GM21786 (cell line): ENCODE results near the gene ATP8A2.

ENCODE experiments used
- ATAC-seq: cut with Tn5 transposase; IDR thresholded peaks from one replicate; pipeline ENCODE4 v1.9.1; 2021; ENCODE audit not compliant: unreplicated experiment

ATP8A2 gene

GRCh38 chr13:25906191-25906661 lies 534.5 kb downstream of the ATP8A2 start:
- ATAC-seq, result no peak

GRCh38 chr13:25908366-25908765 lies 536.6 kb downstream of the ATP8A2 start:
- no peak for ATAC-seq

GRCh38 chr13:25910243-25910642 lies 538.5 kb downstream of the ATP8A2 start:
- ATAC-seq, result no peak

- no peak for ATAC-seq
Observed at GRCh38 chr13:25910991-25911419, 539.2 kb downstream of the ATP8A2 start.

DNA sequence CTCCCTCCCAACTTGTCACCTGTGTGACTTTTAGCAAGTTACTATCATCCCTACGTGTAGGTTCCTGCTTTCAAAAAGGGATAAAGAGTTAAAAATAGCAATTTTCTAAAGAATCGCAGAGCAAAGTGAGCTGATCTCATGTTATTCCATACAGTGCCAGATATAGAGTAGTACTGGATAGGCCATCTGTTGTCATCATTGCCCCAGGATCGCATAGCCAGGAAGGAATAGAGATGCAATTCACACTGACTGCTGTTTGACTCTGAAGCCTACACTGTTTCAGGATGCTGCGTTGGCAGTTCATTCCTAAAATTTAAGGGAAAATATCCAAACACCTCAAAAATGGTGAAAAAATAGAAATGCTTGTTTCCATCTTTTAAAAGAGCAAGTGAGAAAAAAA lies 541.2 kb downstream of the ATP8A2 start:
- ATAC-seq, result no peak

GRCh38 chr13:25915840-25916518 lies 544.2 kb downstream of the ATP8A2 start:
- no peak for ATAC-seq

DNA sequence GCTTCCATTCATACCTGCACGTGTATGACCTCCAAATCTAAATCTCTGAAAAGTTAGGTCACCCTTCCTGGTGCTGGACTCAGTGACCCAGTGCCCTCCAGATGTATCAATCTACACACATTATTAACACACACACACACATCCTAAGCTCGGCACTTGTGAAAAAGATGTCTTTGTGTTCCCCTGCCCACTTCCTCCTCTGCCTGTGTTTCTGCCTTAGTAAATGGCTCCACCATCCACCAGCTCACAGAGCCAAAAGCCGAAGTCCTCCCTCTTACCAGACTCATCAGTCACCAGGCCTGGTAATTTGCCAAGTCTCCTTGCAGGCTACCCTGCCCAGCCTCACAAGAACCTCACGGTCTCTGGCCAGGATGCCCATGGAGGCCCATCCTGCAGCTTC lies 548.5 kb downstream of the ATP8A2 start:
- no peak for ATAC-seq

DNA sequence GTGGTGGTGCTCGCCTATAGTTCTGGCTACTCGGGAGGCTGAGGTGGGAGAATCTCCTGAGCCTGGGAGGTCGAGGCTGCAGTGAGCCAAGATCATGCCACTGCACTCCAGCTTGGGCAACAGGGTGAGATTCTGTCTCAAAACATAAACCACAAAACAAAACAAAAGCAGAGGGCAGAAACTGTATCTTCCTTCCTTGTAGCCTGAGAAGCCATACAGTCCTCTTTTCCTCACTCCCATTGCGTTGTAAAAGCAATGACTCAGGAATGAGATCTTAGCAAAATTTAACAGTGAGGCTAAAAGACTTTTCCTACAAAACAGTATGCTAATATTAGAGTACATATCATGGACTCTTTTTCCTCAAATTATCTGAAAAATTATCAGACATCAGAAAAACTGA lies 549.2 kb downstream of the ATP8A2 start:
- ATAC-seq, result no peak

GRCh38 chr13:25922376-25922775 lies 550.6 kb downstream of the ATP8A2 start:
- no peak for ATAC-seq

DNA sequence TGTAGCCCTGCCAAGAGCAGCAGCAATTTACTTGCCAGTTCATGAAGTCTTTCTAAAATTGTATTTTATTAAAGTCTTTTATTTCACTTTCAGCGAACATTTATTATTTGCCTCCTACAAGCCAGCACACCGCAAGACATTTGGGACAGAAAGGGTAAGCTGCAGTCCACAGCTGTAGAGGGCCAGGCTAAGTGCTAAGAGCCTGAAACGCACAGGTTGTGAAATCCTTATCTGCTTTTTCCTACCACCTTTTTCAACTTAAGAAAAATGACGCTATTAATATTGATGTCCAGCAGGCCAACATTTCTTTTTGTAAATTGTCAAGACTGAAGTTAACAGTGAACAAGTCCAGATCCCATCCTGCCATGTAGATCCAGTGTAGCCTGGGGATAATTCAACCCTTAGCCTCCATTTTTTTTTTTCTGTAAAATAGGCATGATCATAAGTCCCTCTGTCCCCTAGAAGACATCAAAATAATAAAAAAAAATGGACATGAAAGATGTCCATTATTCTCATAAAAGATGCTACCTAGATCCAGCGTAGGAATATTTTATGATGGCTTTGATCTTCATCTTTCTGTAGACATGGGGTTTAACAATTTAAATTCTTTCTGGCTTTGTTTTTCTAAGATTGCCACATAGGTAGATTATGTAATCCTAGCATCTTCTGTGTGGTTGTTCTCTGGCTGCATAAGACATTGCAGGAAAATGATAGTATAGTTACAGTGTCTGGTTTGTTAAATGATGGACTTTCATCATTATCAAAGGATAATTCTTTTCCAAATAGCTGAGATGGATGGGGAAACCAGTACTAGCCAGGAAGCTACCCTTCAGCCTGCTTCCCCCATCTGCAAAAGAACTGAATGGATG lies 551.7 kb downstream of the ATP8A2 start:
- no peak for ATAC-seq

DNA sequence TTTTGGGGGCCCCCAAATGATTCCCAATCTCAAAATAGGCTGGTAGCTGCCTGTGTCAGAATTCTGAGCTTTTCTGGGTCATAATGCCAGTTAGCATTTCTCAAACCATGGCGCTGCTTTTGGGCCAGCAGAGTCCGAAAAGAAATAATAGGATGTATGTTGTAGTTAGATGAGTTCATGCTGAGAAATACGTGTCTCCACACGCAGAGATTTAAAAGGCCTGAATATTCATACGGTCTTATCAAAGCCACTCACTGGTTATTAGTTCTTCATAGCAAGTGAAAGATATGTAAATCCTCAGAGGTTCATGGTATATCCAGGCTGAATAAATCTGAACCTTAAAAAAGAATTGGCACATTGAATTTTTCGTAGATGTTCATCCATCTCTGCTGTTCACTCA lies 555.6 kb downstream of the ATP8A2 start:
- ATAC-seq, result no peak

DNA sequence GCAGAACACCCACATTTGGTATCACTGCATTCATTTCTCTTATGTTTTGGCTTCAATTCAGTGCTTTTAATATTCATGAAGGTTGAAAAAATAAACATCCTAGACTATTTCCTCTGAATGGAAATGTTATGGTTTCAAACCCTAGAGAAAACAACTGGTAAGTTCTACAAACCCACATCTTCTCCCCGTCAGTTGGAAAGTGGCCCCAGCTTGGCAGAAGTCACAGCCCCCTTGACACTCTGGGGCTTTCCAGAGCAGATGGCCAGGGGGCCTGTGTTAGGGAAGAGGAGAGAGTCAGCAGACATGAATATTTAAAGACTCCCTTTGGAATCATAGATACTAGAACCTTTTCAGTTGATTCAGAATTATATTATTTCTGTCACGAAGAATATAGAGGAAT lies 556.2 kb downstream of the ATP8A2 start:
- no peak for ATAC-seq

DNA sequence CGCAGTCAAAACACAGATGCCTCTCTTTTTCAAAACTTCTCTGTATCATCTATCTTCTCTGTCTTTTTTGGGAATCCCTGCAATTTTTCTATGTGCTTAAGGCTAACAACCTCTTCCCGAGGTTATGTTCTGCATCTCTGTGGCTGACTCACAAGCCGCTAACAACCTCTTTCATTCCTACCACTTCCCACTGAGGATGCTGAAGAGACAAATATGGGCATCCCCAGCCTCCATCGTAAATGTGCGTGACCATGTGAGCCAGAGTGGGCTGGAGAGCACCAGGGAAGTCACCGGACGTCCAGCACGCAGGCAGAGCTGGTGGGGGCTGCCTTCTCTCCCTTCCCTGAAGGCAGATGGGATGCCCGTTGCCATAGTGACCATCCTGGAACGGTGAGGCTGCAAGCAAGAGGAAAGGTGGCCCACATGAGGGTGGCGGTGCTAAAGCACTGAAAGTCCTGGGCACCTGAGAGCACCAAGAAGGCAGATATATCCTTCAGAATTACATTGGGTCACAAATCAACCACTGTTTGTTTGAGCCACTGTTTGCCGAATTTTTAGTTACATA lies 557.2 kb downstream of the ATP8A2 start:
- no peak for ATAC-seq

DNA sequence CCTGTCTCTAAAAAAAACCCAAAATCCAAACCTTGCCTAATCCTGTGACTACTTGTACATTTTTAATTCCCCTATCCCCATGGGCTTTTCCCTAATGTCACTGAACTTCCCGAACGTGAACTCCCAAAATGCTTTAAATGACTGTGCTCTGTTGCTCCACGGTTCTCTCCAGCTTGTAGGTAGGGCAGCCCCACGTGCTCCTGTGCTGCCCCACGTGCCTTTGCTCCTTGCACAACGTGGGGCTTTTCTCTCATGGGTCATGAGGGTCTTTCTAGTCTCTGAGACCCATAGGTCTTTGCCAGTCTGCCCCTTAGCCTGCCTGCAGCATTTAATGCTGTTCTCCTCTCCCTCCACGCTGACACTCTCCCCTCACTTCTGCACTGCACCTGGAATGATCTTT lies 558.0 kb downstream of the ATP8A2 start:
- ATAC-seq, result no peak

DNA sequence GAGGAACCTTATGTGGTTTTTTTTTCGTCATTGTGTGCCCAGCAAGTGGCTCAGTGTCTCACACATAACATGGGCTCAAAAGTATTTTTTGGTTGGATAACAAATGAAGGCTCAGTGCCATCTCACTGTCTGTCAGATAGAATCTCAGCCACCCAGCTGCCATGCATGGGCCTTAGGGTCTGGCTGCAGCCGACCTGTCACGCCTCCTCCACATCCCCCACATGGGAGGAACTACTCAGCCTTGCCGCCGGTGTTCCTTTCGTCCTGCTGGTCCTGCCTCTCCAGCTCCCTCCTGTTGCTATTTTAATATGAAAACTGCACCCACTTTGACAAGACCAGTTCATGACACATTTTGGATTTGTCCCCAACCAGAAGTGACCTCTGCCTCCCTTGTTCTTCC lies 558.9 kb downstream of the ATP8A2 start:
- ATAC-seq, result no peak

GRCh38 chr13:25932365-25932764 lies 560.6 kb downstream of the ATP8A2 start:
- ATAC-seq, result no peak

GRCh38 chr13:25933520-25933919 lies 561.7 kb downstream of the ATP8A2 start:
- no peak for ATAC-seq

DNA sequence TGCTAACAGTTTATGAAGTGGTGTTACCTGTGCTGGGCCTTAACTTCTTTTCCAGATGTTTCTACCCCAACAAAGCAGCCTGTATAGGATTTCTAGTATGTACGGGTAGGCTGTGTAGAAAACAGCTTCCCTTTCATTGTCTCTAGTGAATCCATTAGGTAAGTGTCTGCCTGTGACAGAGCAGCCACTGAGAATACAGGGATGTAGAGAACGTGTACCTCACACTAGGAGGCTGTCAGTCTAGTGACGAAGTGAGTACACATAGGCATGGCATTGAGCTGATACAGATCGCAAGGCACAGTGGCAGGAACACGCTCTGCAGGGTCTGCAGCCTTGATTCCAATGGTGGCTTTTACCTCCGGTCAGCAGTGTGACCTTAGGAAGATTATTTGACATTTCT lies 562.4 kb downstream of the ATP8A2 start:
- no peak for ATAC-seq

DNA sequence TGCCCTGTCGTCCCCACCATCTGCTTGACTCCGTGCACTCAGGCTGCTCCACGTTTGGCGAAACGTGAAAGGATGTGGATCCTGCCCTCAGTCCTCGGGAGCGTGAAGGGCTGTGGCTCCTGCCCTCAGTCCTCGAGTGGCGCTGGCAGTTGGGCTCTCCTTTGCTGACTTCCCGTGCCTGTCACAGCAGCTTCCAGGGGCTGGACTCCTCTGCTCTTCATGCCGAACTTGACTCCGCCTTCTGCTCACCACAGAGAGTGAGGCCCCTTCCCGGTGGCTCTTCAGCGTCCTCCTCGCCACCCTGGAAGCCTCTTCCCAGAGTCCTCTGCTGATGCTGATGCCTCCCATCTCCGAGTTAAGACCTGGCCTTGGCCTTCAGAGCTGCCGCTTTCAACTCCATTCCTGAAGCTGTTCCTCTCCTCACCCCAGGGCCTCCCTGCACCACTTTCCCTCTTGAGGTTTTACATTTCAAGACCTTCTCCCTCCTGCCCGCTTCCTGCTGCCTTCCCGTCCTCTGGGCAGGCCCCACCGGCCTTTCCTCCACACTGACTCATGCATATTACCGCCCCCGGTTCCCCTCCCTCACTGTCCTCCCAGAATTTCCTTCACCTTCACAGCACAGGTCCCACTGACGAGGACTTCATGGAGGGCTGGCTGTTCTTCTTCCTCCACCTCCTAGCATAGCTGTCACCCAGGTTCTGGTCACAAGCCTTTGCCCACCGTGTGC lies 568.4 kb downstream of the ATP8A2 start:
- no peak for ATAC-seq

DNA sequence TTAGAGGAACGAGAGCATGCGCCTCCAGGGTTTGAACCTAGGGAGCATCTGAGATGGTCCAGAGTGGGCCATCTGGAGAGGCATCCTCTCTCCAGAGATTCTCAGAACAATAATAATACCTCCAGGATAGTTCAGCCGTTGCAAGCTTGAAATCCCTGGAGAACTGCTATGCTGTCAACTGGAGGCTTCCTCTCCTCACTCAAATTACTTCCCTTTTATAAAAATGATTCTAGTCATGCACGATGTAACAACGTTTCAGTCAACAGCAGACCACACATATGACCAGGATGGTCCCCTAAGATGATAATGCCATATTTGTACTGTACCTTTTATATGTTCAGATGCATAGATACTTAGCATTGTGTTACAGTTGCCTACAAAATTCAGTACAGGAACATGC lies 571.3 kb downstream of the ATP8A2 start:
- ATAC-seq, result no peak

DNA sequence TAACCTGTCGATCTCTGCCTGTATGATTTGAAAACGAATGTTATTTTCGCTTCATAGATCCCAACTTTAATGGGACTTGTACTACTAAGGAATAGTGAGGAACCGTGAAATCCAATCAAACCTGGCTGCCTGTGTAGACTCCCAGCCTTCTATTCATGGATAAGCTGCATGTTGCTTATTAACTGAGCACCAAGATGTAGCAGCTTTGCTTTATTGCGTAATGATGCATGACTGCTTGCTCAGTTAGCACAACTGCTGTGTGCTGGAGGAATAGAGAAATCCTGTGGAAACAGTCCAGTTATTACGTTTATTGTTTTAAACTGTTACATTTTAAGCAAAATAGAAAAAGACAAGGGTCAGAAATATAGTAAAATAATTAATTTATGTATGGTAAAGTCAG lies 571.9 kb downstream of the ATP8A2 start:
- ATAC-seq, result no peak
